Hematopoietic multipotent progenitor cell treated with erythropoietin and hydrocortisone succinate and interleukin-3 and kit ligand, for 4 days (in vitro differentiated cells): ENCODE results near the gene CHN1.

Experiments used
- DNase-seq: peaks from one replicate; pipeline ENCODE4 v3.0.0-alpha.2; 2015

Gene CHN1

DNA sequence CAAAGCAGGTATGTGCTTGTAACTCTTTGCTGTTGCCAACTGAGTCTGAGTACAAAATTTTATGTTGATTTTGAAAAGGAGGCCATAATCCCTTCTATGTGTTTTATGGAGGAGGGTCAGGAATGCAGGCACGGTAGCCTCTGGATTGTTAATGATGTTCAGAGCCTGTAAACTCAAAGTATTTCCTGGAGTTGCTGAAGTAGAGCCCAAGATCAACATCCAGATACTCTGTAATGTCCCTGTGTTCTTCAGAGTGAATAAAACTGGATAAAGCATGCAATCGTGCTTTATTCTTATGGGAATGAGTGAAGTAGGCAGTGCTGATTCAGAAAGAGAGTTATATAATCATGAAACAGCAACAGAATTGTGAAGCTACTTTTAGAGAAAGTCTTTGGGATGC lies 179.1 kb downstream of the CHN1 start:
- no peak for DNase-seq

DNA sequence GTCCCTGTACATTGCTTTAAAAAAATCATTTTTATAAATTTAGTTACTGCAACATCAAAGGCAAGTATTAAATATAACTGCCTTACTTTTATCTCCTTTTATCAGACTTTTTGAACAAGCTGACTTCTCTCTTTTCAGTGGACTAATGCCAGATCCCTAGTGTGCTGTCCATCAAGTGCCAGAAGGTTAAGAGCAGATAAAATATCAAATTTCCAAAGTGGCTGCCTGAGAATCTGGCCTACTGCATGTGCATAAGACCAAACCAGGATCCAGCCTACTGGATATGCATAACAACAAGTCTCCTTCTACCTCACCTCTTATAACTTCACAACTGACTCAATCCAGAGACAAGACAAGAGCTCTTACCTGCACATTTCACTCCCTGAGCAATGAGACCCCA lies 181.1 kb downstream of the CHN1 start:
- DNase-seq, result peak; percentile 89

DNA sequence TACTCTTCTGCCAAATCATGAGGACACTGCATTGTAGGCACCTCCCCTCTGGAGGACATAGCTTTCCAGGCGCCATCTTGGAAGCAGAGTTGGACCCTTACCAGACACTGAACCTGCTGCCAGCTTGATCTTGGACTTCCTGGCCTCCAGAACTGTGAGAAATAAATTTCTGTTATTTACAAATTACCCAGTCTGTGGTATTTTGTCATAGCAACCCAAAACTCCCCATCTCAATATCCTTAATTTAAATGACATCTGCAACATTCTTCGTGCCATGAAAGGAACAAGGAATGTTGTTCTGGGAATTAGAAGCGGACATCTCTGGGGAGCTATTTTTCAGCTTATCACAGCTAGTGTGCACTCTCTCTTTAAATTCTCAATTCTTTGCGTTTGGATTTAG lies 183.6 kb downstream of the CHN1 start:
- no peak for DNase-seq

DNA sequence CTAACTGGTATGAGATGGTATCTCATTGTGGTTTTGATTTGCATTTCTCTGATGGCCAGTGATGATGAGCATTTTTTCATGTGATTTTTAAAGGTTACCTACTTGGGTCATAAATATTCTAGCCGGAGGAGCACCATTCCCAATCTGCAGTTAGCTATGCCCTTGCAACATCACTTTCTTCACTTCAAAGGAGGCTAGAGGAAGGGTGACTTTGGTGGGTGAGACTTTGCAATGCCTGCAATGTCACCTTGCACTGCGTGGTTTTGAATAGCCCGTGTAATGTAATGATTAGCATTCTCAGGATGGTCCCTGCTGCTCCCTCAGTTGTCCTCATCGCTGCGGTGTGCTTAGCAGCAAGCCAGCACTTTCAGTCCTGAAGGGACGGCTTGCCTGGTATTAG lies 184.8 kb downstream of the CHN1 start:
- no peak for DNase-seq

DNA sequence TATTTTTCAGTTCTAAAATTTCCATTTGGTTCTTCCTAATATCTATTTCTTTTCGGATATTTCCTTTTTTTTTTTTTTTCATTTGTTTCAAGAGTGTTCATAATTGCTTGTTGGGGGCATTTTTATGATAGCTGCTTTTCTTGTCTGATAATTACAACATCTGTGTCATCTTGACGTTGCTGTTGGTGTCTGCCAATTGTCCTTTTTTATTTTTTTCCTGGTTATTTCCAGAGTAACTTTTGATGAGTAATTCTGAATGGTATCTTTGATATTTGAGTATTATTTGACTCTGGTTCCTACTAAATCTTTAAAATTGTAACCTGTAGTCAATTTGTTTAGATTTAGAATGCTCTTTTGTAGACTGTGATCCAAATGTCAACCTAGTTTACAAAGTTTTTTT lies 189.7 kb downstream of the CHN1 start:
- DNase-seq, result no peak

DNA sequence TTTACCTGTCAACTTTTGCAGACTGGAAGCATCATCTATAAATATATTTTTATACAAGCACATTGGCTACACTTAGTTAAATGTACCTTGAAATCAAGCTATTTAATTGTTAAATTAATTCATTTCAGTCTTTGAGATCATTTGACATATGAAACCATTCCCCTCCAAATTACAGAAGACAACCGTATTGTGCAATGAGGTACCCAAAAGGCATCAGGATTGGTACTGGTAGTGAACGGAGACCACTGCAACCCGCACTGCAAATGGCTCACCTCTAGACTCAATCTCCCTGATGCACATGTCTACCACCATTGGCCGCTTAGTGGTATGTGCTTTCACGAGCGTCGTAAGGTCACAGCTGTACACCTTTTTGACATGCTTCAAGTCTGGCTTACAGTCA lies 193.1 kb downstream of the CHN1 start:
- no peak for DNase-seq

DNA sequence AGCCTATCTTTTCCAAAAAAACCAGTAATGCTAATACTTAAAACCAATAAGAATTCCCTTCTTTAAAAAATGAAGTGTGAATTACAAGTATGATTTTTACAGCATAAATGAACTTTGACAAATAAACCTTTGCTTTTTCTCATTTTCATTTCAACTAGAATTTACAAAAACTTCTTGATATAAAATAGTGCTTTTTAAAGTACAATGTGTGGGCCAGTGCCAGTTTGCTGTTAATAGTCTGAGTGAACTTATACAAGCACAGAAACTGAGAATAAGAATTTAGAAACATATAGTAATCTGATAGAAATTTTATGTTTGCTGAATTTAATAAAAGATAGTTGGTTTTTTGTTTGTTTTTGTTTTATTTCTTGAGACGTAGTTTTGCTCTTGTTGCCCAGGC lies 197.2 kb downstream of the CHN1 start:
- DNase-seq, result no peak

DNA sequence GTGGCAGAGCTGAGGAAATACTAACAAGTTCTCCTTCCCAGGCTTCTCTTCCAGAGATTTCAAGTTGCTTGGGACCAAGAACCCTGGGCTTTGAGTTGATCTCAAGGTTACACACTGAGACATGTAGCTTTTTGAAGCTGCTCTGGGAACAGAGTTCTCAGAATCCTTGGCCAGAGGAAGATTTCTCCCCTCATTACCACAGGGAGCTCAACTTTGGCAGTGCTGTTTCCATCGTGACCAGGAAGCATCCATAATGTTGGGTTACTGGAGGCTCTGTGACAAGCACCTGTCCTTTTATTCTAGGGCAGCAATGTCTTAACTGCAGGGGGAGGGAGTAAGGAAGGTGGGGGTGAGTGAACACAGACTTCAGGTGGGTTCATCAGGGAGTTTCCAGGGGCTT lies 199.4 kb downstream of the CHN1 start:
- no peak for DNase-seq

DNA sequence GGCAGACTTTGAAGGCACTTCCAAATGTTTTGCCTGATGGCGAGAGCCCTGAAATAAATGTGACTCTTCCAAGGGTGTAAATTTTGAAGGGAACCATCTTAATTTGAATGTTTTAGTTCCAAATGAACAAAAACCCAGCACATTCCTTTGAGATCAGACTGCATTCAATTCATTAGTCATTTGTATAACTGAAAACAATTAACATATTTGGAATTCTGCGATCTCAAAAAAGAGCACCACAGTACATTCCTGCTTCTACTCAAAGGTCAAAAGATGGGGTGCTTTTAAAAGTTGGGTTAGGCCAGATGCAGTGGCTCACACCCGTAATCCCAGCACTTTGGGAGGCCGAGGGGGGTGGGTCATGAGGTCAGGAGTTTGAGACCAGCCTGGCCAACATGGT lies 202.7 kb downstream of the CHN1 start:
- DNase-seq, result no peak

DNA sequence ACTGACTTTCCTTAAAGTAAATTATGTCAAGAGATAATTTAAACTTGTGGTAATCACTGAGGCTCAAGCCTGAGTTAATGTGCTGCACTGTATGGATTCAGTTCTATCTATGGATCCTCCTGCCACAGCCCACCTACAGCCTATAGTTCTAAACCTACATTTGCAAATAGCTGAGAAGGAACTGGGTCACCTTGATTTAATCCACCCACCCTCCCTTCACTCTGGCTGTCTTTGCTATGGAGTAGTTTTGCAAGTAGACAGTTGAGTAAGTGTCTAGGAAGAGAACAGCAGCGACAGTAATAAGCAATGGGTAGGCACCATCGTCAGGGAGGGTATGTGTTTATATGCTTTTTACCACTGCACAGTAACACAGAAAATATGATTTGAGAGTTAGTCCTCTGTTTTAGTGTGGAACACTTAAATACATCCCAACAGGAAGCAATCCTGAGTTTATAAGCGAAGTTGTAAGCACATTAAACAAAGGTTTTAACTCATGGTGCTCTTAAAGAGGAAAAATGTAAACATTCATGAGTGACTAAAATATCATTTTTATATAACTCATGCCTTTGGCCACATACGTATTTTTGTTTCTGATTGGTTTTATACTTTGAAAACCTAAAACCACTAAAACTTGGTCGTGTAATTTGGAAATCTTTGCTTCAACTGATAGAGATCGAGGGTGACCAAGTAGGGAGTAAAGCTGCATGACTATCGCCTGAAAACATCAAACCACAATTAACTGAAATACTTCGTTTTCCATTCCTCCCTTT lies 204.6 kb downstream of the CHN1 start:
- DNase-seq, result peak; percentile 51

DNA sequence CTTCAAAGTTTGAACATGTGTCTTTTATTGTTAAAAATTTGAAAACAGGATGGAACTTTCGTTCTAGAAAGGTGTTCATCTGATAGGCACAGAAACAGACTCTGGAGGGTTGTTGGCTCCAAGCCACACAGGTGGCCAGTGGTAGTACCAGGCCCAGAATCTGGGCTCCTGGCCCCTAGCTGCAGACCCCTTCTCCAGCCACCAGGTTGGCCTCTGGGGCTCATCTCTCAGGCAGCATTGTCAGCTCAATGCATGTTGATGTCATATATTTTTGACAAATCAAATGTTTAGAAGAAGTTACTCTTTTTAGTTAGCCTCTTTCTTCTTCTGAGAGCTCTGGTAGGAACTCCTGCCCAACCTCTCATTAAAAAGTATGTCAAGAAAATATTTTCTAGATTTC lies 206.4 kb downstream of the CHN1 start:
- no peak for DNase-seq

DNA sequence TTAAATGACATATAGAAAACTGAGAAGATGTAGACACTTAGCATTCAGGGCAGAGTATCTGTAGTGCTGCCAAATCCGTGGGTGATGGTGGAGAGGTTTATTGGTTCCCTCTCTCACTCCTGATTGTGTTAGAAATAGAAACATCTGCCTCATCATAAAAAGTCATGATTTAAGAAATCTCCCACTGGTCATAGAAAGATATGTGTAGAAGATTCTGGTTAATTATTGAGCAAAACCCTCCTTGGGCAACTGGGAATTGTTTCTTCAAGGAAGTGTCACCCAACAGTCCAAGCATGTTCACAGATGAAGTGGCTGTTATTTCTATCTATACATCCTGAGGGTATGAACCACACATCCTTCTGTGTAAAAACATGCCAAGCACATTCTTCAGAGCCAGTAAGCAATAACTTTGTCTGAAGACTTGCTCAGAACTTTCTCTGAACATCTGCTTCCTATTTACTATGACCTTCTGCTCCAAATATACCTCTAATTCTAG lies 207.4 kb downstream of the CHN1 start:
- peak; percentile 30 for DNase-seq

DNA sequence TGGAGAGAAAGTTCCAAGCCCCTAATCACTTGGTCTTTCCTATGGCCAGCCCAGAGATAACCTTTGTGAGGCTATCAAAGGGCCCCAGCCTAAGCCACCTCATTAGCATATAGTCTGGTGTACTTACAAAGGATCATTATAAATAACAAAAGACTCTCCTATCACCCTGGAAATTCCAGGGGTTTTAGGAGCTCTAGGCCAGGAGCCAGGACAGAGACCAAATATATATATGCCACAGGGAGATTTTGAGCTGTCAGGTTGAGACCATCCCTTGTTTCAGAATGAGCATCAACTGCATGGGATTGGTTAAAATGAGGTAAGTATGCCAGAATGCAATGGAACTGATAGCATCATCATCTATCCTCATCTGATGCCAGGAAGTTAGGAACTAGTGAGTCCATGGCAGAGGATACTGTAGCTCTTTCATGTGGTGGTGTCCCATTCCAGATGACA lies 208.8 kb downstream of the CHN1 start:
- no peak for DNase-seq

DNA sequence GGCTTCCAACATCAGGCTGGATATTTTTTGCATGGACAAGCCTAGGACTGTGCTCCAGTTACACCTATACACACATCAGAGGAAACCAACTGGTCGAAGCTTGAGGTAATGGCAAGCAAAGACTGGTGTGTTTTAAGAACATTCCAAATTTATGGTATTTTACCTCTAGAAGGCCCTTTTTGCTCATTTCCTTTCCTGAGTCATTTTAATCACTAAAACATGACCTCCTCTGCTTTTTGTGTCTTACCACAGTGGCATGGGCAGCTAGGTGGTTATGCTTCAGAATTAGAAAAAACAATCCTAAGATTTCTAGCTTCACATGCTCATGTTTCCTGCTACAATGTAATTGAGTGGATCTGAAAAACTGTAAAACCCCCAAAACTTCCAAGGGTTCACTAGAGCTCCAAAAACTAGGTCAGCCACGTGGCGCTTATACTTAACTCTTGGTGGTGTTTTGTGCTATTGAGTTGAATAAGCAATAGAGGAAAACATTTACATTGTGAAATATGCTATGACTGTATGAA lies 210.3 kb downstream of the CHN1 start:
- no peak for DNase-seq

DNA sequence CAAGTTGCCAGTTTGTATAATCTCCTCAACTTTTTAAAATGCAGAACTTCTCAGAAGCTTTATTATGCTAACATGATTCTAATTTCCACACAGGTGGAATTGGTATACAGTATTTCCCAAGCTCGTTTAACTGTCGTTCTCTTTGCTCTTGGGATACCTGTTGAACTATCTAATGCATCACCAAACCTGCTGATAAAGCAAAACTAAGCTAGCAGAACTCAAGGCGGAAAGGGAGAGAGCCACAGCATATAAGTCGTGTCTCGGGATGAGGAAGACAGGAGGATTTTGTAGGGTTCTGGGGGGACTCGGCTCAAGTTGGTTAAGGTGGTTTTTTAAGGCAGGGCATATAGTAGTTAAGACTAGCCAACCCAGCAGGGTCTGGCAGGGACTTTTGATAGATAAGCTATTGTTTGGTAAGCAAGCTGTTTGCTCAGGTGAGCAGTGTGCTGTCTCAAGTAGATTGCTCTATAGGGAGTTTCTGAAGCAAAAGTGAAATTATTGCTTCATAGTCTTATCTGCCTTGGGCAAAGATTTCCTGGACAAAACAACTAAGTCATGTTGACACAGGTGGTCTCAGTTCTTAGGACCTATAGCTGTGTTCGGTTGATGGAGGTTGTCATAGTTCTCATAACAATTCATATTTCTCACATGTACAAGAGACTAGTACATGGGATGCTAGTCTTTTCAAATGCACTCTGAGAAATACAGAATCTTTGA lies 212.7 kb downstream of the CHN1 start:
- DNase-seq, result no peak

DNA sequence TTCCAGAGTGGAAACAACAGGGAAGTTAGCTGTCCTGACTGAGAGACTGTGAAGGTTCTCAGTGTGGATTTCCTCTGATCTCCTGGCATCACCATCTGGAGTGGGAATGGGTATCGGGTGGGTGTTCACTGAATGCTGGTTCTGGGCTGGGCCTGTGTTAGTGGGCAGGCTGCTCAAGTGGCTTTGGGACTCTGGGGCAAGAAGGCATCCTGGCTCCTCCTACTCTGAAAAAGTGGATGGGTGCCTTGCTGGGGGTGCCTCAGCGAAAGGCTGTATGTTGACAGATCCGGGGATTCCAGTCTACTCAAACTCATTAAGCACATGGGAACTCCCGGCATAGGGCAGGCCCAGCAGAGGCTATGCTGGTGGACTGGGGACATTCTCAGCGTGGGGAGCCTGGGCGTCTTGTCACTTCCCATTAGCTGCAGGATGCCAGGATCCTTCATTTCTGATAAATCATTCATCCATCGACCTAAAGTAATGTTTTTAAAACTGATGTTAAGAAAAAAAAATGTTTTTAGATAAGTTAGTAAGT lies 213.4 kb downstream of the CHN1 start:
- DNase-seq, result no peak

DNA sequence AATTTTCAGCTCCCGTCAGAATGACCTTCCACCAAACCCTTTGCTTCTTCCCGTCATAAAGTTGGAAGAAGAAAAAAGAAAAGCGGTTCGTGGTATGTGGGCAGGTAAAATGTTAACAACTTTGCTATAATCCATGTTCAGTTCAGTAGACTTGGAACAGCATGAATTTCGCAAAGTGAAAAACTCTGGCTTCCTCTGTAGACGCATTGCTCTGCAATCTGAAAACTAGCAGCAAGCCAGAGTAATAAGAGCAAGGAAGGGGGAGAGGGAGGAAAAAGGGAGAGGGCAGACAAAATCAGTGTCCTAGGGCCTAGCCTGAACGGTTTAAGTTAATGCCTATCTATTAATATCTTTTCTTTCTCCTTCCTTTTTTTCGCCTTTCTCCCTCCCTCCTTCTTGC lies 214.2 kb downstream of the CHN1 start:
- no peak for DNase-seq

DNA sequence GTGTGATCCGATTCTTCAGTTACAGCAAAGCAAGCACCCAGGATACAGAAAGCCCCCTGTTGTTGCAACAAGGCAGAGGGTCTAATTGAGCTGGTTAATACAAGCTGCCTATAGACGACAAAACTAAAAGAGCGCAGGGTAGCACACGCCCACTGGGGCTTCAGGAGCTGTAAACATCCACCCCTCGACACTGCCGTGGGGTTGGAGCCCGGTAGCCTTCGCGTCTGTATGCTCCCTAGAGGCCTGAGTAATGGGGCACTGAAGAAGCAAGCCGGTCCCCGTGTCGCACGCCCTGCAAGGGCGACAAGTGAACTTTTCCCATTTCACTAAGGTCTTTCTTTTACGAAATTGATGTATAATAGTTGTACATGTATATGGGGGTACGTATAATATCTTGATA lies 216.2 kb downstream of the CHN1 start:
- no peak for DNase-seq

DNA sequence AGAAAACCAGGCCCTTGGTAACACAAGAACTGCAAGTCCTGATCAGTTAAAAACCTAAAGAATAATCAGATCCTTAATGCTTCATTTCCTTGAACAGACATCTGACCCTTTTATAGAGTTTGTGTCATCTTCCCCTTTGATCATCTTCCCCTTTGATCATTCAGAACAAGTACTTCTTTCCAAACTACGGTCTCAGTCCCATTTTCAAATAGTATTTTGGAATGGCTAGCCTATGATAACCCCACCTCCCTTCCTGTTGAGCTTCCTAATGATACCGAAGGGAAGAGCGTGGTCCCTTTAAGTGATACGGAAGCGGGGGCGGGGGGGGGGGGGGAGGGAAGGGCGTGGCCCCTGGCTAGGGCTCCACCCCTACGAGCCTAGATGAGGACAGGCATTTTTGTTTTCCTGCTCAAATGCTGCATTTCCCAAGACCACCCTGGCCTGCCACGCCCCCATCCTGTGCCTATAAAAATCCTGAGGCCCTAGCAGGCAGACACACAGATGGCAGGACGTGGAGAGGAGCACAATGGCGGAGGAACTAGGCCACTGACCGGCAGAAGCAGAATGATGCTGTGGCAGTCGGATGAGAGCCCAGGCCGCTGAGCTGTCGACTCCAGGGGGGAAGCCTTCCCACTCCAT lies 216.8 kb downstream of the CHN1 start:
- DNase-seq, result peak; percentile 30

DNA sequence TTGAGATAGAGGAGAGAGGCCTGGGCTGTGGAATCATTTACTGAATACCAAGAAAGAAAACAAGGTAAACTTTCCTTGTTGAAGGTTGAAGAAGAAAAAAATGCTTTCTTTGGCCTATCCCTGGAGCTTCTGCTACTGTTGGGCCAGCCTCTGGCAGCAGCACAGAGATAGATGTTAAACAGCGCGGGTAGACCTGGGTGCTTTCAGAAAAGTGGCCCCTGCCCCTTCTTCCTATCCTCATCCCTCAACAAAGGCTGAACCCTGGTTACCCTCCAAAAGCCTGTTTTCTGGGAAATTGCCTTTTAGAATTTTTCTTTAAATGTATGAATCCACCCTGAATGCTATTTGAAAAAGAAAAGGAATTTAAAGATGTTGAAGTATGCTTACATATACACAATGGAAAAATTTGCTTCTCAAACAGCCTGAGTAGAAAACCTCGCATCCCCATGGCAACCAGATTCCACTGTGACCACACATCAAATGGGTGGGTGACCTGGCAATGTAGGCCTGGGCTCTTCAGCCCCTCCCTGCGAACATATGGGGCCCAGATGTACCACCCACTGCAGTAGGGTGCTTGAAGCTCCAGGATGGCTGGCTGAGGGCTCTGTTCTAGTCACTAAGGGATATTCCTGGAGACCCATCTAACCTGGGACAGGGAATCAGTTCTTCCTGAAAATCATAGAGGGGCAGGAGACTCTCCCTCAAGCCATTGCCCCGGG lies 217.5 kb downstream of the CHN1 start:
- DNase-seq, result no peak

DNA sequence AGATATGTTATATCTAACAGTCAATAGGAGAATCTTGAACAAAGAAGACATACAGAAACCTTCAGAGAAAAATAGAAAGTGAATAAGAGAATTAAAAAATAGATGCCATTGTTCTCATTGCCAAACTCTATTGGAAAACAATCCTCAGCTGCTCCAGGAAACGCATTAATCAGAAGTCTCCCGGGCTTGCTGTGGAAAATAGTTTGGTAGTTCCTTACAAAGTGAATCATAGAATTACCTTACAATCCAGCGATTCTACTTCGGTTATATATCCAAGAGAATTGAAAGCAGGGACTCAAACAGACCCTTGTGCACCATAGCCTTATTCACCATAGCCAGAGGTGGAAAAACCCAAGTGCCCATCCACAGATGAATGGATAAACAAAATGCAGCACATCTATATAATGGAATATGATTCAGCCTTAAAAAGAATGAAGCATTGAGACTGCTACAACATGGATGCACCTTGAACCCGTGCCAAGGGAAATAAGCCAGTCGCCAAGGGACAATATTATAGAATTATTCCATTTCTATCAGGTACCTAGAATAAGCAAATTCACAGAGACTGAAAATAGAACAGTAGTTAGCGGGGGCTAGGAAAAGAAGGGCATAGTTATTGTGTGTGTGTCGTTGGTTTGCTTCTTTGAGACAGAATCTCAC lies 219.0 kb downstream of the CHN1 start:
- DNase-seq, result no peak

DNA sequence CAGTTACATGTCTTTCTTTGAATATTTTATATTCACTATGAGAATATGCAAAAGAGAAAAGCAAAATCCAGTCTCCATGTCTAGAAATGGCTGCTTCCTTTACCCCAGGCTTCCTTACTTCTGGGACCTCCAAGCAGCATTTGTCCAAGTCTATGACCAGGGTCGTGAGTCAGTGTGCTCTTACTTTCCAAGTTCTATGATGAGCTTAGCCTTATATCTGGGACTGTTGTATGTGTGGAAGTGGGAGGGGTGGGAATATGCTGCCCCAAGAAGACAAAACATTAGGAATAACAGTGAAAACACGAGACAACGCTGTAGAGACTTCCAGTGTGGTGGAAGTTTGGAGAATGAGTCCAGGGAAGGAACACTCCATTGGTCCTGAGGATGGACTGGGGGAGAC lies 219.7 kb downstream of the CHN1 start:
- no peak for DNase-seq
